Renal cortical epithelial cell (primary cell): ENCODE measurements around the gene BACH1. TPM values are rescaled to one million over a fixed set of nuclear protein-coding genes. Genes with fewer than 3 reads are reported as not detected.
A peak's percentile ranks its signal among the peaks of the same experiment; 100 is the strongest.
"Not testable (repeated sequence)": the region's sequence is repeated elsewhere in the genome, so short reads cannot be mapped to it uniquely, and the experiment has no call there.

Experiments
- DNase-seq: peaks from one replicate; pipeline ENCODE4 v3.0.0-alpha.2; 2011; ENCODE audit warnings: low read depth
- total RNA-seq: library from RNA; depleted of rRNA; stranded (reverse); fragments of >200 nt; gene quantifications from 2 replicates; pipeline ENCODE4 v1.2.3, GENCODE V29; 2014

BACH1 gene
- total RNA-seq, 1 donor from 2014 or later = 52.4 TPM

DNA sequence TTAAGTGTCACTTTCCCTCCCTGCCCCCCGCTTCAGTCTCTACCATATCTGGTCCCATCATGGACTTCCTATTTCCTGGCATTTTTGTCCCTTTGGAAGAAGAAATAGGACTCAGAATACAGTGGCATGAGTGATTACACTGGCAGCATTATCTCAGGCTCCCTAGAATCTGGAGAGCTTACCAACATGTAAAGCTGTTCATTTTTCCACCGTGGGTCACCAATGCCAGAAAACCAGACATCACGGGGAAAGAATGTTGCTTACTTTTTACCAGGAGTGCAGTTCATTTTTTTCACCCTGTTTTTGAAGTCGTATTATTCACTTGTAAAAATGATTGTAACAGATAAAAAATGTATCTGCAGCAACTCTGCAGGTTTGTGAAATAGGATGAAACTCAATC, 44.8 kb downstream of the BACH1 start:
- DNase-seq = no peak

- DNase-seq = no peak
Measured at GRCh38 chr21:29346281-29346680, 47.6 kb downstream of the BACH1 start.

DNA sequence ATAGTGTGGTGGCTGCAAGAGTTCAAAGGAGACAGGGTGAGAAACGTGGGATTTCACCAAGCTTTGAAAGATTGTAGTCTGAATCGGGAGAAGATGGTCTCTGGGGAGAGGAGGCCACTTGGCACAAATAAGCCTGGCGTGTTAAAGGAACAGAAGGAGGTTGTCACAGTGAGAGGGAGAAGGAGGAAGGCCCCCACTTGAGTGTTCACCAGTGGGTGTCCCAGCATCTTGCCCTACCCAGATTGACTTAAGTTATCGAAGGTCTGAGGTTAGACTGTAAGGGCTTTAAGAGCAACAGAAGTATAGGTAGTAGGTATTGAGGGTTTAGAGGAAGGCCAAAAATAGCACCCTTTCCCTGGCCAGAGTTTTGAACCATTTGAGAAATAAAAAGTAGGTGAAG, 48.0 kb downstream of the BACH1 start:
- no peak for DNase-seq

DNA sequence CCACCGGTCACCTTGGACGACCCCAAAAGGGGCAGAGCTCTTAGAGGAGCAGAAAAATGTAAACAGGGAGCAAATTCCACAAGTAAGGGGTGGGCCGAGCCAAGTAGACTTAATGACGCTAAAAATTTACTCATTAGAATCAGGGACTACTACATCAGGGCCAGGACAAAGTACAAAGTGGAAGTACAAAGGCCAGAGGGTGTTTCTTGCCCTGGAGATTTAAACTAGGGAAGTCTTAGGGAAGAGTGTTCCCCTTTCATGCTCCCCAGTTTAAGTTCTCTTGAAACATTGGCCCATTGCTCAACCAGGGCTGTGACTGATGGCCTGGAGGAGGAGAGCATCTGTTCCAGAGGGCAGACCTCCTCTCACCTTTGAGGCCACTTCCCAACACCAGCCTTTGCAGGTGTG, 48.6 kb downstream of the BACH1 start:
- peak; percentile 19 for DNase-seq

DNA sequence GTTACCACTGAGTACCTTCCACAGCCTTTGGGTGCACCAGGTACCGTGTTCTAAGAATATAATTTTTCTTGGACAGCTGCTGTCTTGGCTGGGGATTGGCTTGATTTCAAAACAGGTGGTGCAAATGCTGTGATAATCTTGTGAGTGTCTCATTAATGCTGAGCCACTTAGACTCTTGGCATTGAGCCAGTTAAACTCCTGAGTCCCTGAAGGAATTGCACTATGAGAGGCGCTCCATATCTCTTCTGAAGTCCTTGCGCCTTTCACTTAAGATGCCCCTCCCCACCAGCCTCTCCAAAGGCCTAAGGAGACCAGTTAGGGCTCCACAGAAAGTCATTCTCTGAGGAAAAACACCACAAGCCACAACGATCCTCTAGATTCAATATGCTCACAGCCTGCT, 51.0 kb downstream of the BACH1 start:
- no peak for DNase-seq

DNA sequence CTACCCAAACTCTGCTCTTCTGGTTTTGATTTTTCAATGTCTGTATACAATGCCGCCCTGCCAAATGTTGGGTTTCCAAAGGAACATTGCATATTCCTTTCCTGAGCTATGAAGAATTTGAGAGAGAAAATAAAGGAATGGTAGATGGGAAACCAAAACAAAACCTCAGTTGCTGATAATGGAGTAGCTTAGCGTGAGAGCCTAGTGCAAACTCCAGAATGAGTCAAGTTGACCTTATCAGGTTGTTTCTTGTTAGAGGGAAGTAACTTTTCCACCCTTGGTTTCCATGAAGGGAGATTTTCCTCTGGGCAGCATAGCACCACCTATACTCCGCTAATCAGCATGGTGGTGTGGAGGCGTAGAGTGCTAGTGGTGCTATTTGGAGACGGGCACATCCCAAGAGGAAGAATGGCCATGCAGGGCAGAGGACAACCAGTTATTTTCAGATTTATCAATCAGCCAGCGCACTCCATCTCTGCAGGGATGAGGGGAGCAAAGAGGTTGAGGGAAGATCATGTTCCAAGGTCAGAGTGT, 51.6 kb downstream of the BACH1 start:
- DNase-seq = no peak

- DNase-seq = peak; percentile 47
Measured at GRCh38 chr21:29351691-29352090, 53.0 kb downstream of the BACH1 start.

DNA sequence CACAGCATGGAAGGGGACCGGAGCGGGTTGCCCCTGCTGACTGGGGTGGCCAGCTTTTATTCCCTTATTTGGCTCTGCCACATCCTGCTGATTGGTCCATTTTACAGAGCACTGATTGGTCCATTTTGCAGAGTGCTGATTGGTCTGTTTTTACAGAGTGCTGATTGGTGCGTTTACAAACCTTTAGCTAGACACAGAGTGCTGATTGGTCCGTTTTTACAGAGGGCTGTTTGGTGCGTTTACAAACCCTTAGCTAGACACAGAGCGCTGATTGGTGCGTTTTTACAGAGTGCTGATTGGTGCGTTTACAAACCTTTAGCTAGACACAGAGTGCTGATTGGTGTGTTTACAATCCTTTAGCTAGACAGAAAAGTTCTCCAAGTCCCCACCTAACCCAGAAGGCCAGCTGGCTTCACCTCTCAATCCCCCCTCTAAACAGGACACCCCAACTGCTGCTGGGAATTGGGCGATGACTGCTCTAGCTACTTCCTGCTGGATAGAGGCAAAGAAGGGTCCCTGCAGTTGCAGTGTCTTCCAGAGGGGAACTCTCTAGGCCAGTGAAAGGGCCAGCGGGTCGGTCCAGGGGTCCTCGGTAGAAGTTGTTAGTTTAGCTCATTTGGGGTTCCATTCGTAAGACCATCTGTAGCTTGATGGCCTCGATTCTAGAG, 56.5 kb downstream of the BACH1 start:
- DNase-seq = not testable (repeated sequence)

- not testable (repeated sequence) for DNase-seq
Measured at GRCh38 chr21:29356291-29356690, 57.6 kb downstream of the BACH1 start.

- DNase-seq = not testable (repeated sequence)
Measured at GRCh38 chr21:29356810-29357209, 58.1 kb downstream of the BACH1 start.

DNA sequence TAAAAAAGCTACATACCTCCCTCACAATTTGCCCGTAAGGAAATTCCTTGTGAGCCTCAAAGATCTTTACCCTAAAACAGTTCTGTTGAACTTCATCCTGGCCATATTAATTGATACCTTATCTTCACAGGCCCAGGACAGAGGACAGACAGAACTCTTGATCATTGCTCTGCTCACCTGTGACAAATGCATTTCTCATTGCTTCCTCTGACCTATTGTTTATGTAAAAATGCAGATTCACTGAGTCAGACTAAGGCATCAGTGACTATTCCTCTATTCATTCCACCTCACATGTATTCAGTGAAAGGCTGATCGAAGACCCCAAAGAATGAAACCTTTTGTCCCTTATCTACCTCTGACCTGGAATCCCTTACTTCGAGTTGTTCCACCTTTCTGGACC, 61.0 kb downstream of the BACH1 start:
- no peak for DNase-seq

DNA sequence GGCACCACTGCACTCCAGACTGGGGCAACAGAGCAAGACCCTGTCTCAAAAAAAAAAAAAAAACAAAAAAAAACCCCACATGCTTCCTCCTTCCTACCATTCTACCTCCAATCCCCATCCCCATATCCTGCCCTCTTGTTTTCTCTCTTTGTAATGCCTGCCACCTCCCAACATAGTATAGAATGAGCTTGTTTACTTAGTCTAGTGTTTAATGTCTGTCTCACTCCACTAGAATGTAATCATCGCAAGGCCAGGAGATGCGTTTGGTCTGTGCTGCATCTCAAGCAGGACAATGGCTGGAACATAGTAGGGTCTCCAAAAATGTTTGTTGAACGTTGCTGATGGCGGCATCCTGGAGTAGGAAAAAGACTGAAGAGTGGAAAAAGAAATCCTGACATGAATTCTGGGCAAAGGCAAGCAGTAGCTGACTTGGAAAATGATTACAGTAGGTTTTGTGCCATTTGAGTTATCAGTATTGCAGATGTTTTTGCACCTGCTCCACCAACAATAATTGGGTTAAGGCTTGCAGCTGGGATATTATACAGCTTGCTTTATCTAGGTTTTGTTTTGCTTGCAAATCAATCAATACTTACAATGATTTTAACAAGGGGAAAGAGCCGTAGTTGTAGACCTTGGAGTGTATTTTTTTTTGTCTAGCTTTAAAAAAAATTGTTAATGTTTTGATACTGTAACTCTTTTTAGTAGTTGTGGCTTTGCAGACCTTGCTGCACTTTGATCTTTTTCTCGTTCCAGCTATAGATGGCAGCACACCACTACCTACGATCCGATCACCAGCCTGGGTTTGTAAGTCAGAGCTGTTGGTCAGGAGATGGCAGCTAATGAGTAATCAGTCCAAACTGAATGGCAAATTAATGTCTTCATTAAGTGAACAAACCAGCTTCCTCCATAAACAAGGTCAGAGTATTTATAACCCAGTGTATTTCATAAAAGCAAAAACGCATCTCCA, 62.4 kb downstream of the BACH1 start:
- DNase-seq = peak; percentile 75

DNA sequence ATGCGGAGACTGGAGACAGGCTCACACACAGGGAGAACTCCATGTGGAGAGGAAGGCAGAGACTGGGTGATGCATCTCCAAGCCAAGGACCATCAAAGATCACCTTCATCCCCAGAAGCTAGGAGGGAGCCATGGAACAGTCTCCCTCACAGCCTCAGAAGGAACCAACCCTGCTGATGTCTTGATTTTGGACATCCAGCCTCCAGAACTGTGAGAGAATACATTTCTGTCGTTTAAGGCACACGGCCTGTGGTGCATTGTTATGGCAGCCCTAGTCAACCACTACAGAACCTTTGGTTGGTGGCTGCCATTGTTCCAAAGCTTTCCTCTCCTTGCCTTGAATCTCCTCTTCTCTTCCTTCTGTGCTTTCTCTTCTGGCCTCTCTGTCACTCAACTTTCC, 64.0 kb downstream of the BACH1 start:
- DNase-seq = no peak

DNA sequence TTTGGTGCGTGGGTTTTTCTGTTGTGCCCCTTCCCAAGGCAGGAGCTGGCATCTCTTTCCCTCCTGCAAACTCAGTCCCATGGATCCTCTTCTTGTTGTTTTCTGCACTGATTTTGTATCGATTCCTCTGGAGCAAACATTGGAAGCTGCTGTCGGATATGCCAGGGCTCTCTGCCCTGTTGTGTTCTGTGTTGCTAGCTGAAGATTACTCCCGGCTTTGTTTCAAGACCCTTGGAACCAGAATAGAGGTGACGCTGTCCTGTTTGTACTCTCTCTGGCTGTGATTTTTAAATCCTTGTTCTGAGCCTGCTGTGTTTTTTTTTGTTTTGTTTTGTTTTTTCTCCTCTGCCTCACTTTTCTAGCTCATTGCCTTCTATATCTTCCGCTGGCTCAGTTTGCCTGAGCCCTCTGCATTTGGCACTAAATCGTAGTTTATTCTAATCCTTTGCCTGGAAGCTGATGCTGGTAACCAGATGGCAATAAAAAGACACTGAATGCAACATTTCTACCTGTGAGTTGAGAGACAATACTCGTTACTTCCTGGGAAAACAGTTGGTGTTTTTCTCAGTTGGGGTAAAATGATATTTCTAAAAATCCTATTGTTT, 67.0 kb downstream of the BACH1 start:
- DNase-seq = no peak

GRCh38 chr21:29366532-29366931, 67.8 kb downstream of the BACH1 start:
- DNase-seq = no peak

- no peak for DNase-seq
Measured at GRCh38 chr21:29367335-29367734, 68.6 kb downstream of the BACH1 start.

DNA sequence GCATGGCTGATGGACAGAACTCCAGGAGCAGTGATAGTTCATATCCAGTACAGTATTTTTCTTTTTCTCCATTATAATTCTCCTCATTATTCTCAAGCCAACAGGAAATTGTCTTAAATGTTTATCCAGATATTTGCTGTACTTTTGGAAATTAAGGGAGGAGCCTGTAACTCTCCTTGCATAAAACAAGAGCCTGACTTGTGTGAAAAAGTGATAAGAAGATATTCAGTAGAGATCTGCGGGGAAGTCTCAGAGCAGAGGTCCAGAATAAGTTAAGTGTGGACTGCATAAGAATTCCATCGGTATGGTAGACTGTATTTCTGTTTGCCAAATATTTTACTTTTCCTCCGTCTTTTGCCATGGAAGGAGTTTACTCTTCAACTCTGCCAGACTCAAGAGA, 70.2 kb downstream of the BACH1 start:
- DNase-seq = no peak

DNA sequence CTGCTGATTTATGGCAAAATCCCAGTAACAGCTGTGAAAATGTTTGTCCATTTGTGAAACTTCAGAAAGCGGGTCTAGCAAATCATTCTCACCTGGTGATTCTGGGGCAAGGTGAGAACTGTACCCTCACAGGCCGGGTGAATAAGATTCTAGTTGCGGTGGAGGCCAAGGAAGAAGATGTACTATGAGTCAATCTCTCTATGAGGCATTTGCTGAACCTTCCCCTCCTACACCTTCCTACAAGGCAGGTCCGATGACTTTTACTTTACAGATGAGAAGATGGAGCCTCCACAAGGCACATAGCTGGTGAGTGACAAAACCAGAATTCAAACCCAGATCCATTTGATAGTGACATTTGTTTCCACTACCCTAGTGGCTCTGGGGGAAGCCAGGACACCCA, 72.7 kb downstream of the BACH1 start:
- DNase-seq = no peak

DNA sequence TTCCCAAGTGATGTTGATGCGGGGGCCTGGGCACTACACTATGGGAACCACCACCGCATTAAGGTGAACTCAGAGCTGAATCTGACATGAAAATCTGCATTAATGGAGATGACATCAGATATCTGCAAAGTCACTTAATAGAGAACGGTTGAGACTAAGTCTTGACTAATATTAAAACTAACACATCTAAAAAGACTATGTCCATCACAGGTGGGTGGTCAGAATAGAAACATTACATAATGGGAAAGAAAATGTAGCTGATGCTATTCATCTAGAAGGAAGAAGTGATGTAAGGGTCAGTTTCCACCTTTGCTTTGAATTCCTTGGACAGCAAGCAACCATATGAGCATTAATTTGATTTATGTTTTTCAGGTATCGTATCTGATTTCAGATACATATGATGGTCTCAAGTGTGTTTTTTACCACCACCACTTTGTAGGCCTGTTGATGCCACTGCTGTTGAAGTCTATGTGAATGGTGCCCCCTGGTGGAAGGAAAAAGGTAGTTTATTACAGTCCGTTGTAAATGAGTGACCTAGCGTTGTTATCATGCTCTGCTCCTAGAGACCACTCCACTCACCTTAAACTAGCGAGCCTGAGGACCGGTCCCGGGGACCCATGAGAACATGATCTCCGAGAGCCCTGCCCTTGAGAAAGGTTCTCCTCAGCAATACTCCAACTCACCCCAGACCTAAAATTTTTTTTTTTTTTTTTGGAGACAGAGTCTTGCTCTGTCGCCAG, 73.5 kb downstream of the BACH1 start:
- peak; percentile 64 for DNase-seq

GRCh38 chr21:29374481-29374880, 75.8 kb downstream of the BACH1 start:
- DNase-seq = no peak

GRCh38 chr21:29376556-29376955, 77.8 kb downstream of the BACH1 start:
- DNase-seq = no peak

GRCh38 chr21:29377266-29377665, 78.5 kb downstream of the BACH1 start:
- DNase-seq = no peak
